ENCODE measurements around the gene SAMD4A. TPM values are rescaled to one million over a fixed set of nuclear protein-coding genes. Genes with fewer than 3 reads are reported as not detected.

SAMD4A gene
- total RNA-seq, 2 donors from 2014 or later, result 1.9 to 8.0 TPM

DNA sequence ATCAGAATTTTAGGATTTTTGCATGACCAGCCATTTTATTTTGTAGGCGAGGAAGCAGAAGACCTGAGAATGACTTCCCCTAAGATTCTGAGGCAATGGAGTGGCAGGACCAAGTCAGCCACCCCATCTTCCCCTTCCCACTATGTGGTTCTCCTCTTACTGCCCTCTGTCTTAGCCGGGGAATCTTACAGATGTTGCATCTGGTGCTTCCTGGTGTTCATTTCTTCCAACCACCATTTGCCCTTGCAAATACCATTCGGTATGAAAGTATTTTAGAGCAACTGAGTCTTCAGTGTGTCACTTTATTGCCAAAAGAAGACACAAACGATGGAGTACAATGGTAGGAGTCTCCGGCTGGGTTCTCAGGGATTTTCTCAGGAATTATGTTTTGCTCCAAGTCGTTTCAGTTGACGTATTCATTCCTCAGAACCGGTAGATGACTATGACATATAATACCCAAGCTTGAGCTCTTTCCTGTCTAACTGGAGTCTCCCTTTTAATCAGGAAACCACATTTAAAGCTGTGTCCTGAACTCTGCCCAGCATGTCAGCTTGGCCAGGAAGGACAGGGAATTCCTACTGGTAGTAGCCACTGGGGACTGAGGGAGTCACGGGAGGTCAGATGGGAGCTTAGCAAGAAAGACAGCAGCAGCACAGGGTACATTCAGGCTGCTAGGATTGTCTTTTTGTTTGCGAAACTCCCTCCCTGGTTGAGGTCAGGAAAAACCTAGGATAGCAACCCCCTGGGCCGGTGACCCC lies 87.0 kb downstream of the SAMD4A start:
- Histone ChIP-seq H3K27me3 (ENCODE audit: control insufficient read depth, insufficient read depth, low read length, poor library complexity, severe bottlenecking) (no peaks in the 10 kb centered on the region), H3K4me1 (ENCODE audit: control insufficient read depth, insufficient read depth, low read length) (no peaks in the 10 kb centered on the region), H3K36me3 (ENCODE audit: control insufficient read depth, insufficient read depth, low read length) (no peaks in the 10 kb centered on the region), H3K27ac (ENCODE audit: low read depth, low read length) (no peak overlapping the region), H3K4me3 (ENCODE audit: low read length) (no peak overlapping the region), H3K9me3 (ENCODE audit: control insufficient read depth, low read length) (no peaks in the 10 kb centered on the region), H3K9ac (ENCODE audit: extremely low read depth, low read length, poor library complexity, severe bottlenecking) (no peak overlapping the region)
- peaks cover 28% of the 10 kb centered on the region for H3K4me1 Mint-ChIP-seq
- H3K27ac Mint-ChIP-seq, result no peak overlapping the region
- H3K9me3 Mint-ChIP-seq, result no peaks in the 10 kb centered on the region
- TF ChIP-seq, protein P1, sequence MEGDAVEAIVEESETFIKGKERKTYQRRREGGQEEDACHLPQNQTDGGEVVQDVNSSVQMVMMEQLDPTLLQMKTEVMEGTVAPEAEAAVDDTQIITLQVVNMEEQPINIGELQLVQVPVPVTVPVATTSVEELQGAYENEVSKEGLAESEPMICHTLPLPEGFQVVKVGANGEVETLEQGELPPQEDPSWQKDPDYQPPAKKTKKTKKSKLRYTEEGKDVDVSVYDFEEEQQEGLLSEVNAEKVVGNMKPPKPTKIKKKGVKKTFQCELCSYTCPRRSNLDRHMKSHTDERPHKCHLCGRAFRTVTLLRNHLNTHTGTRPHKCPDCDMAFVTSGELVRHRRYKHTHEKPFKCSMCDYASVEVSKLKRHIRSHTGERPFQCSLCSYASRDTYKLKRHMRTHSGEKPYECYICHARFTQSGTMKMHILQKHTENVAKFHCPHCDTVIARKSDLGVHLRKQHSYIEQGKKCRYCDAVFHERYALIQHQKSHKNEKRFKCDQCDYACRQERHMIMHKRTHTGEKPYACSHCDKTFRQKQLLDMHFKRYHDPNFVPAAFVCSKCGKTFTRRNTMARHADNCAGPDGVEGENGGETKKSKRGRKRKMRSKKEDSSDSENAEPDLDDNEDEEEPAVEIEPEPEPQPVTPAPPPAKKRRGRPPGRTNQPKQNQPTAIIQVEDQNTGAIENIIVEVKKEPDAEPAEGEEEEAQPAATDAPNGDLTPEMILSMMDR (conservative IDR thresholded peaks at IDR 0.05), result no peak
- WGBS, 2 experiments (ENCODE audit: insufficient coverage in 1 of 2, insufficient read length in 1 of 2), result 79 to 82% methylated on average over 11 of the region's 11 CpGs
- H3K27me3 Mint-ChIP-seq (ENCODE audit: insufficient read depth), result no peaks in the 10 kb centered on the region
- H3K36me3 Mint-ChIP-seq (ENCODE audit: low read depth), result no peaks in the 10 kb centered on the region
- DNase-seq, result no peak
- no peak overlapping the region for H3K4me3 Mint-ChIP-seq

GRCh38 chr14:54654605-54655004 lies 87.7 kb downstream of the SAMD4A start:
- no peak overlapping the region for H3K4me3 ChIP-seq (ENCODE audit: low read length)
- H3K27me3 ChIP-seq (ENCODE audit: control insufficient read depth, insufficient read depth, low read length, poor library complexity, severe bottlenecking), result no peaks in the 10 kb centered on the region
- Mint-ChIP-seq H3K27me3 (ENCODE audit: insufficient read depth) (no peaks in the 10 kb centered on the region), H3K27ac (no peak overlapping the region), H3K9me3 (no peaks in the 10 kb centered on the region), H3K4me3 (no peak overlapping the region), H3K36me3 (ENCODE audit: low read depth) (no peaks in the 10 kb centered on the region), H3K4me1 (peaks cover 28% of the 10 kb centered on the region)
- no peak overlapping the region for H3K27ac ChIP-seq (ENCODE audit: low read depth, low read length)
- 95 to 100% methylated on average over 2 of the region's 2 CpGs for WGBS, 2 experiments (ENCODE audit: insufficient coverage in 1 of 2, insufficient read length in 1 of 2)
- H3K4me1 ChIP-seq (ENCODE audit: control insufficient read depth, insufficient read depth, low read length), result no peaks in the 10 kb centered on the region
- no peaks in the 10 kb centered on the region for H3K9me3 ChIP-seq (ENCODE audit: control insufficient read depth, low read length)
- no peaks in the 10 kb centered on the region for H3K36me3 ChIP-seq (ENCODE audit: control insufficient read depth, insufficient read depth, low read length)
- DNase-seq, result no peak
- TF ChIP-seq, protein P1 (conservative IDR thresholded peaks at IDR 0.05), result no peak
- no peak overlapping the region for H3K9ac ChIP-seq (ENCODE audit: extremely low read depth, low read length, poor library complexity, severe bottlenecking)

DNA sequence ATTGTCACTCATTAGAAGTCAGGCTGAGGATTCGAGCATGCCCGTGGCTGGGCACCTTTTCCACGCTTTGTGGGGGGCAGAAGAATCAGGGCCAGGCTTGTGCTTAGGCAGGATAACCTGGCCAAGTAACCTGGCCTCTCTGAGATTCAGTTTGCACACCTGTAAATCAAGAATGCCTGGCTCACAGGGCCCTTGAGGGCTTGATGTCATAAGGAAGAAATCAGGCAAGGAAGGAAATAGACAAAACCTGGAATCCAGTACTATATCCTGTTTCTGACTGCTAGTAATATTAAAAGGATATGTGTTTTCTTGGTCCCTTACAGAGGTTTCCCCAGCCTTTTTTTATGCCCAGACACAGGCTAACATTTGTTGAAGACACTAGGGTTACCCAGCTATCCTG lies 91.9 kb downstream of the SAMD4A start:
- Mint-ChIP-seq H3K27ac (no peak overlapping the region), H3K9me3 (no peaks in the 10 kb centered on the region), H3K36me3 (ENCODE audit: low read depth) (no peaks in the 10 kb centered on the region), H3K27me3 (ENCODE audit: insufficient read depth) (no peaks in the 10 kb centered on the region), H3K4me1 (peaks cover 5% of the 10 kb centered on the region), H3K4me3 (no peak overlapping the region)
- no peak overlapping the region for H3K4me3 ChIP-seq (ENCODE audit: low read length)
- H3K27me3 ChIP-seq (ENCODE audit: control insufficient read depth, insufficient read depth, low read length, poor library complexity, severe bottlenecking), result no peaks in the 10 kb centered on the region
- 87% methylated on average over 3 of the region's 3 CpGs; no CpG with 5 or more reads in 1 of the 2 experiments for WGBS, 2 experiments (ENCODE audit: insufficient coverage in 1 of 2, insufficient read length in 1 of 2)
- no peak for DNase-seq
- no peaks in the 10 kb centered on the region for H3K4me1 ChIP-seq (ENCODE audit: control insufficient read depth, insufficient read depth, low read length)
- no peak overlapping the region for H3K27ac ChIP-seq (ENCODE audit: low read depth, low read length)
- no peak overlapping the region for H3K9ac ChIP-seq (ENCODE audit: extremely low read depth, low read length, poor library complexity, severe bottlenecking)
- TF ChIP-seq, protein P1 (conservative IDR thresholded peaks at IDR 0.05), result no peak
- H3K36me3 ChIP-seq (ENCODE audit: control insufficient read depth, insufficient read depth, low read length), result no peaks in the 10 kb centered on the region
- H3K9me3 ChIP-seq (ENCODE audit: control insufficient read depth, low read length), result no peaks in the 10 kb centered on the region
